H1 (cell line): ENCODE results near the gene TBC1D20. TPM values are rescaled to one million over a fixed set of nuclear protein-coding genes. Genes with fewer than 3 reads are reported as not detected.

ENCODE experiments used
- CTCF ChIA-PET: fragments of 300-600 bp; sonication (Branson Sonifier 250); formaldehyde crosslinking; loops from one replicate; lab custom pipeline; 2021; ENCODE audit not compliant: partially characterized antibody; lab: Charles Lee
- POLR2A ChIA-PET: fragments of 300-600 bp; sonication (Branson Sonifier 250); formaldehyde crosslinking; loops from one replicate; lab custom pipeline; 2021; ENCODE audit warnings: inconsistent platforms; ENCODE audit not compliant: partially characterized antibody; lab: Charles Lee
- DNase-seq, 2 experiments: peaks; one replicate each; pipeline versions ENCODE4 v3.0.0 to v3.0.0-alpha.2; 2010 to 2022; ENCODE audit warnings: low spot score in 2 of 2, low read depth in 1 of 2, mixed read lengths in 1 of 2
- FAIRE-seq: peaks from 2 replicates; lab custom pipeline; 2011; peaks lifted over from hg19 to GRCh38; lab: Jason Lieb, UNC
- H2AFZ ChIP-seq: 2 replicates; pipeline ENCODE4 v1.8.1; 2012; ENCODE audit warnings: low read length, inconsistent platforms
- H2AK5ac ChIP-seq: 2 replicates; pipeline ENCODE4 v1.6.1; 2013; ENCODE audit warnings: low read depth, low read length
- H2BK120ac ChIP-seq: replicated peaks from 2 replicates; pipeline ENCODE3; 2013; ENCODE audit warnings: low read depth, low read length, inconsistent platforms
- H2BK12ac ChIP-seq: 2 replicates; pipeline ENCODE4 v1.6.1; 2013; ENCODE audit warnings: low read depth, low read length
- H2BK15ac ChIP-seq: 2 replicates; pipeline ENCODE4 v1.6.1; 2013; ENCODE audit warnings: low read length
- H2BK20ac ChIP-seq: 2 replicates; pipeline ENCODE4 v1.6.1; 2013; ENCODE audit warnings: low read length
- H2BK5ac ChIP-seq: 2 replicates; pipeline ENCODE4 v1.6.1; 2013; ENCODE audit warnings: low read depth, low read length
- H3K14ac ChIP-seq: 2 replicates; pipeline ENCODE4 v1.6.1; 2013; ENCODE audit warnings: inconsistent platforms; ENCODE audit not compliant: insufficient read length
- H3K18ac ChIP-seq: 2 replicates; pipeline ENCODE4 v1.6.1; 2013; ENCODE audit warnings: low read length; ENCODE audit errors: extremely low read depth
- H3K23ac ChIP-seq: 2 replicates; pipeline ENCODE4 v1.6.1; 2013; ENCODE audit warnings: inconsistent platforms; ENCODE audit not compliant: insufficient read length
- H3K23me2 ChIP-seq: 2 replicates; pipeline ENCODE4 v1.6.1; 2013; ENCODE audit warnings: low read depth, low read length
- H3K27ac ChIP-seq: 2 replicates; pipeline ENCODE4 v1.6.1; 2011; ENCODE audit warnings: low read depth, low read length, inconsistent platforms
- H3K27me3 ChIP-seq, 4 experiments: replicated peaks in 1 of 4; 1 replicate in 1 of 4; 2 replicates in 3 of 4; pipeline versions ENCODE4 v1.6.1 to v1.8.1; 2011 to 2013; ENCODE audit warnings: low read length in 3 of 4, mild to moderate bottlenecking in 3 of 4, inconsistent platforms in 2 of 4, mixed read lengths in 2 of 4, moderate library complexity in 1 of 4; ENCODE audit not compliant: control insufficient read depth in 3 of 4, insufficient read depth in 3 of 4; ENCODE audit errors: extremely low read depth in 1 of 4
- H3K36me3 ChIP-seq, 4 experiments: 2 replicates each; pipeline versions ENCODE4 v1.6.1 to v1.8.1; 2011 to 2013; ENCODE audit warnings: mild to moderate bottlenecking in 4 of 4, low read length in 3 of 4, moderate library complexity in 2 of 4, control low read depth in 1 of 4, inconsistent platforms in 1 of 4; ENCODE audit not compliant: insufficient read depth in 4 of 4, control insufficient read depth in 2 of 4
- H3K4ac ChIP-seq: replicated peaks from 2 replicates; pipeline ENCODE3; 2013; ENCODE audit warnings: low read length, low read depth, mixed read lengths, inconsistent platforms; ENCODE audit not compliant: insufficient read length
- H3K4me1 ChIP-seq, 4 experiments: replicated peaks in 1 of 4; 1 replicate in 1 of 4; 2 replicates in 3 of 4; pipeline versions ENCODE4 v1.6.1 to v1.8.1; 2011 to 2013; ENCODE audit warnings: low read length in 3 of 4, inconsistent platforms in 2 of 4, mixed read lengths in 1 of 4; ENCODE audit not compliant: insufficient read depth in 4 of 4, control insufficient read depth in 3 of 4
- H3K4me2 ChIP-seq, 2 experiments: 2 replicates each; pipeline versions ENCODE4 v1.6.1 to v1.8.1; 2011 to 2013; ENCODE audit warnings: low read depth in 2 of 2, low read length in 2 of 2, control low read depth in 1 of 2, inconsistent platforms in 1 of 2, mild to moderate bottlenecking in 1 of 2; ENCODE audit not compliant: insufficient read depth in 1 of 2
- H3K4me3 ChIP-seq, 4 experiments: fragments of 200-600, 300-600 bp in 1 of 4; sonication (generic), shearing (Covaris generic), sonication (Bioruptor Twin) in 1 of 4; 2 replicates each; pipeline versions ENCODE4 v1.5.1 to v1.8.1; 2011 to 2016; ENCODE audit warnings: low read length in 4 of 4, low read depth in 3 of 4, control low read depth in 2 of 4, inconsistent platforms in 2 of 4, mild to moderate bottlenecking in 2 of 4, mixed read lengths in 1 of 4, moderate library complexity in 1 of 4; ENCODE audit not compliant: insufficient read depth in 2 of 4; ENCODE audit errors: extremely low read depth in 1 of 4
- H3K56ac ChIP-seq: replicated peaks from 2 replicates; pipeline ENCODE3; 2013; ENCODE audit warnings: low read depth, mild to moderate bottlenecking, mixed read lengths, low read length, inconsistent platforms; ENCODE audit not compliant: insufficient read length
- H3K79me1 ChIP-seq: 2 replicates; pipeline ENCODE4 v1.6.1; 2013; ENCODE audit warnings: low read depth, low read length, control low read depth
- H3K79me2 ChIP-seq, 2 experiments: 2 replicates each; pipeline versions ENCODE4 v1.6.1 to v1.8.1; 2012 to 2013; ENCODE audit warnings: low read length in 2 of 2, mild to moderate bottlenecking in 2 of 2, inconsistent platforms in 1 of 2; ENCODE audit not compliant: insufficient read depth in 2 of 2, control insufficient read depth in 1 of 2
- H3K9ac ChIP-seq, 4 experiments: replicated peaks in 1 of 4; 1 replicate in 1 of 4; 2 replicates in 3 of 4; pipeline versions ENCODE4 v1.6.1 to v1.8.1; 2011 to 2013; ENCODE audit warnings: low read depth in 3 of 4, low read length in 3 of 4, control low read depth in 2 of 4, mild to moderate bottlenecking in 2 of 4, moderate library complexity in 2 of 4, inconsistent platforms in 1 of 4; ENCODE audit errors: extremely low read depth in 1 of 4
- H3K9me3 ChIP-seq, 2 experiments: 2 replicates each; pipeline versions ENCODE4 v1.6.1 to v1.8.1; 2012 to 2013; ENCODE audit warnings: mild to moderate bottlenecking in 2 of 2, moderate library complexity in 2 of 2, control low read depth in 1 of 2, inconsistent platforms in 1 of 2, low read depth in 1 of 2, low read length in 1 of 2, mixed read lengths in 1 of 2; ENCODE audit not compliant: insufficient read depth in 2 of 2
- H4K20me1 ChIP-seq, 2 experiments: replicated peaks in 1 of 2; 2 replicates each; pipeline versions ENCODE3 to v1.8.1; 2011 to 2013; ENCODE audit warnings: inconsistent platforms in 2 of 2, low read length in 2 of 2, mild to moderate bottlenecking in 1 of 2; ENCODE audit not compliant: insufficient read depth in 2 of 2, control insufficient read depth in 1 of 2
- H4K5ac ChIP-seq: 2 replicates; pipeline ENCODE4 v1.6.1; 2013; ENCODE audit warnings: low read length, low read depth, mixed read lengths, inconsistent platforms; ENCODE audit not compliant: insufficient read length
- H4K8ac ChIP-seq: 2 replicates; pipeline ENCODE4 v1.8.0; 2013; ENCODE audit warnings: mild to moderate bottlenecking, moderate library complexity, low read length, inconsistent platforms; ENCODE audit not compliant: insufficient read depth; ENCODE audit errors: extremely low read depth
- H4K91ac ChIP-seq: replicated peaks from 2 replicates; pipeline ENCODE3; 2013; ENCODE audit warnings: low read length, mixed read lengths, inconsistent platforms; ENCODE audit not compliant: insufficient read length
- CHD2 ChIP-seq: IDR thresholded peaks from 2 replicates; pipeline ENCODE4 v1.6.1; 2012; ENCODE audit warnings: low read length, improper control_type of control experiment
- EP300 ChIP-seq, 2 experiments: IDR thresholded peaks; 1 replicate in 1 of 2; 2 replicates in 1 of 2; pipeline ENCODE4 v1.6.1; 2011 to 2012; ENCODE audit warnings: low read depth in 2 of 2, low read length in 2 of 2, mild to moderate bottlenecking in 2 of 2, borderline replicate concordance in 1 of 2, inconsistent platforms in 1 of 2, moderate library complexity in 1 of 2
- GABPA ChIP-seq: IDR thresholded peaks from 2 replicates; pipeline ENCODE4 v1.6.1; 2011; ENCODE audit warnings: mild to moderate bottlenecking, low read length, moderate library complexity, borderline replicate concordance; ENCODE audit not compliant: insufficient read depth
- HDAC6 ChIP-seq: IDR thresholded peaks from one replicate; pipeline ENCODE4 v1.7.1; 2012; ENCODE audit warnings: low read depth, mild to moderate bottlenecking, inconsistent platforms, low read length, moderate library complexity
- KDM4A ChIP-seq: IDR thresholded peaks from one replicate; pipeline ENCODE4 v1.7.1; 2012; ENCODE audit warnings: low read depth, mild to moderate bottlenecking, moderate library complexity, low read length, inconsistent platforms; ENCODE audit not compliant: severe bottlenecking
- RAD21 ChIP-seq, 2 experiments: IDR thresholded peaks in 1 of 2; conservative IDR thresholded peaks in 1 of 2; 2 replicates each; pipeline ENCODE4 v1.6.1; 2011; ENCODE audit warnings: low read depth in 2 of 2, low read length in 2 of 2, improper control_type of control experiment in 1 of 2, inconsistent platforms in 1 of 2, mild to moderate bottlenecking in 1 of 2, moderate library complexity in 1 of 2
- SAP30 ChIP-seq: fragments of 300-600 bp; sonication (generic); IDR thresholded peaks from 2 replicates; pipeline ENCODE4 v1.7.1; 2012; ENCODE audit warnings: low read length, moderate library complexity, mild to moderate bottlenecking, inconsistent platforms; ENCODE audit not compliant: insufficient read depth, insufficient replicate concordance
- SIX5 ChIP-seq: IDR thresholded peaks from 2 replicates; pipeline ENCODE4 v1.6.1; 2011; ENCODE audit warnings: mild to moderate bottlenecking, low read depth, low read length
- SRF ChIP-seq: IDR thresholded peaks from 2 replicates; pipeline ENCODE4 v1.6.1; 2011; ENCODE audit warnings: mild to moderate bottlenecking, low read depth, low read length, moderate library complexity
- TAF7 ChIP-seq: optimal IDR thresholded peaks from 2 replicates; pipeline ENCODE3; 2011; ENCODE audit warnings: low read depth, mild to moderate bottlenecking, inconsistent platforms, low read length, moderate library complexity, borderline replicate concordance
- WGBS, 2 experiments: shearing (Covaris generic) in 1 of 2; methylation state at CpG; one replicate each; pipeline versions ENCODE4 v1.1.6 to v1.1.7; 2013 to 2015; ENCODE audit warnings: low lambda C conversion rate in 2 of 2, mixed read lengths in 2 of 2, inconsistent platforms in 1 of 2, low coverage in 1 of 2, missing lambda C conversion rate in 1 of 2; ENCODE audit not compliant: insufficient replicate concordance in 2 of 2, insufficient coverage in 1 of 2, insufficient read length in 1 of 2; ENCODE audit errors: extremely low coverage in 1 of 2, missing lambda C conversion rate in 1 of 2; 5-methylcytosine and 5-hydroxymethylcytosine counted together
- polyA plus RNA-seq, 7 experiments: library from polyadenylated mRNA; depleted of rRNA in 3 of 7; stranded (reverse) in 5 of 7; unstranded in 2 of 7; fragments of >200 nt in 5 of 7; fragments of 200-250 nt in 2 of 7; gene quantifications; 1 replicate in 5 of 7; 2 replicates in 1 of 7; 4 replicates in 1 of 7; pipeline versions ENCODE4 v1.2.1 to v1.2.3, GENCODE V29; 2011 to 2013; ENCODE audit warnings: missing spikeins in 2 of 7, mixed read lengths in 2 of 7
- total RNA-seq: library from RNA; stranded (reverse); fragmentation: NEBNext Ultra II Directional; extraction: Animal tissue kit (Norgen Biotek cat#: 25700); gene quantifications from 2 replicates; pipeline ENCODE4 v1.2.1, GENCODE V29; 2021

The TBC1D20 gene
- total and polyA plus RNA-seq, 2 of the 8 experiments (the other 6 are each of a cell fraction or from before 2014, with no cell fraction given), result 14.5 to 17.1 TPM

- Histone ChIP-seq H3K23me2 (no peaks in the 10 kb centered on the region), H3K9me3 (no peaks in the 10 kb centered on the region), H3K18ac (no peak overlapping the region), H3K36me3 (peaks cover 0 to 19% (median 6%) of the 10 kb centered on the region in 4 experiments; a peak in 6 of 8 replicates), H2AK5ac (no peak overlapping the region), H4K5ac (no peak overlapping the region), H2BK5ac (no peak overlapping the region), H4K91ac (no peak overlapping the region), H3K79me1 (no peaks in the 10 kb centered on the region), H4K20me1 (peaks cover 14 to 29% of the 10 kb centered on the region in 2 experiments), H3K27me3 (peaks cover 0 to 4% (median 0%) of the 10 kb centered on the region in 4 experiments; a peak in 2 of 7 replicates), H3K4me2 (no peak overlapping the region; a peak in 1 of 4 replicates), H3K14ac (no peak overlapping the region), H3K4me1 (peaks cover 0 to 3% (median 0%) of the 10 kb centered on the region in 4 experiments; a peak in 4 of 7 replicates), H3K27ac (no peak overlapping the region), H4K8ac (peak overlapping the region; percentile 16; the same call in 1 of the 2 replicates), H3K4ac (no peak overlapping the region), H3K9ac (no peak overlapping the region), H2BK120ac (no peak overlapping the region), H3K56ac (no peak overlapping the region), H2BK15ac (no peak overlapping the region), H3K79me2 (no peaks in the 10 kb centered on the region), H3K23ac (no peak overlapping the region), H3K4me3 (no peak overlapping the region), H2AFZ (no peak overlapping the region), H2BK12ac (no peak overlapping the region), H2BK20ac (no peak overlapping the region)
- POLR2A ChIA-PET, result interaction anchor here (0.6 to 1.8 kb wide), 8 partner anchors 21 to 100 kb away, joined by 3 to 7 read pairs (median 3); no protein-coding TSS in a partner anchor
- DNase-seq (no peak), FAIRE-seq (no peak)
- CTCF ChIA-PET, result interaction anchor here (1.4 to 2.1 kb wide), 6 partner anchors 15 to 217 kb away, joined by 3 to 6 read pairs (median 6); partner anchors contain the start of gene TRIB3
- WGBS, 2 experiments, result 86% methylated on average over 14 of the region's 14 CpGs; no CpG with 5 or more reads in 1 of the 2 experiments
- TF ChIP-seq EP300 (IDR thresholded peaks at IDR 0.05; ENCODE audit: borderline replicate concordance in 1 of 2, low read depth in 2 of 2, low read length in 2 of 2) (no peak), GABPA (no peak), SIX5 (no peak), TAF7 (no peak), SAP30 (no peak), CHD2 (no peak), SRF (no peak), KDM4A (no peak), HDAC6 (no peak), RAD21 (IDR thresholded peaks at IDR 0.05 in 1 of 2, conservative IDR thresholded peaks at IDR 0.05 in 1 of 2; ENCODE audit: low read depth in 2 of 2, low read length in 2 of 2) (peak; percentile 30 to 39; a peak in 2 of 4 replicates)
These were observed 33.6 kb downstream of the TBC1D20 start for GRCh38 chr20:428658-429200.
